GM12878 (cell line): Measurements from ENCODE around the gene HOXB3. TPM values are rescaled to one million over a fixed set of nuclear protein-coding genes. Genes with fewer than 3 reads are reported as not detected.

Experiments used
- BACH1 ChIP-seq: fragments of 450-650 bp; IDR thresholded peaks from 2 replicates; pipeline ENCODE4 v1.6.1; 2017; ENCODE audit warnings: mild to moderate bottlenecking, borderline replicate concordance
- CHD2 ChIP-seq: IDR thresholded peaks from 2 replicates; pipeline ENCODE4 v1.6.1; 2011; ENCODE audit warnings: low read depth, low read length, improper control_type of control experiment, borderline replicate concordance
- CREM ChIP-seq: IDR thresholded peaks from 2 replicates; pipeline ENCODE4 v1.6.1; 2014; ENCODE audit warnings: antibody characterized with exemption, low read depth
- HDGF ChIP-seq: fragments of 450-650 bp; IDR thresholded peaks from 2 replicates; pipeline ENCODE4 v1.6.1; 2016; ENCODE audit warnings: antibody characterized with exemption
- MTA3 ChIP-seq: IDR thresholded peaks from 2 replicates; pipeline ENCODE4 v1.6.1; 2012; ENCODE audit warnings: low read length, inconsistent platforms, borderline replicate concordance
- MXI1 ChIP-seq: fragments of 150-350 bp; IDR thresholded peaks from 2 replicates; pipeline ENCODE4 v1.6.1; 2011; ENCODE audit warnings: low read depth, mild to moderate bottlenecking, inconsistent platforms, low read length, improper control_type of control experiment
- NFYA ChIP-seq: IDR thresholded peaks from 2 replicates; pipeline ENCODE4 v1.6.1; 2011; ENCODE audit warnings: low read depth, mild to moderate bottlenecking, low read length, improper control_type of control experiment, borderline replicate concordance
- POLR2AphosphoS5 ChIP-seq: IDR thresholded peaks from 2 replicates; pipeline ENCODE4 v1.6.1; 2011; ENCODE audit warnings: mild to moderate bottlenecking, low read length, inconsistent platforms
- POU2F2 ChIP-seq: IDR thresholded peaks from 3 replicates; pipeline ENCODE4 v1.6.1; 2011; ENCODE audit warnings: low read depth, mild to moderate bottlenecking, low read length, borderline replicate concordance
- RB1 ChIP-seq: fragments of 450-650 bp; formaldehyde crosslinking; IDR thresholded peaks from 2 replicates; pipeline ENCODE4 v1.6.1; 2017; ENCODE audit warnings: mild to moderate bottlenecking, borderline replicate concordance
- RCOR1 ChIP-seq: conservative IDR thresholded peaks from 2 replicates; pipeline ENCODE4 v1.6.1; 2012; ENCODE audit warnings: low read depth, low read length, improper control_type of control experiment
- SREBF1 ChIP-seq: IDR thresholded peaks from 2 replicates; pipeline ENCODE4 v1.6.1; 2012; ENCODE audit warnings: mild to moderate bottlenecking, low read length
- TAF1 ChIP-seq: IDR thresholded peaks from 2 replicates; pipeline ENCODE4 v1.6.1; 2011; ENCODE audit warnings: mild to moderate bottlenecking, low read depth, low read length, borderline replicate concordance
- TCF3 ChIP-seq: IDR thresholded peaks from 2 replicates; pipeline ENCODE4 v1.6.1; 2012; ENCODE audit warnings: low read depth, mild to moderate bottlenecking, low read length, borderline replicate concordance; ENCODE audit not compliant: insufficient read depth
- WRNIP1 ChIP-seq: IDR thresholded peaks from 2 replicates; pipeline ENCODE4 v1.6.1; 2011; ENCODE audit warnings: low read depth, low read length, improper control_type of control experiment, borderline replicate concordance
- ZNF24 ChIP-seq: fragments of 450-650 bp; IDR thresholded peaks from 2 replicates; pipeline ENCODE4 v1.6.1; 2017; ENCODE audit warnings: antibody characterized with exemption, mild to moderate bottlenecking
- polyA plus RNA-seq, 11 experiments: library from polyadenylated mRNA; depleted of rRNA in 4 of 11; unstranded in 6 of 11; stranded (reverse) in 5 of 11; fragments of >200 nt; fragmentation: Nextera tagmentation in 4 of 11; fragmentation: Illumina TruSeq in 1 of 11; extraction: Ambion mirVana in 4 of 11; extraction: Trizol in 1 of 11; gene quantifications; 1 replicate in 1 of 11; 2 replicates in 10 of 11; pipeline versions ENCODE4 v1.2.1 to v1.2.3, GENCODE V29; 2011 to 2016; ENCODE audit warnings: inconsistent platforms in 2 of 11, missing spikeins in 2 of 11, low read depth in 1 of 11
- total RNA-seq, 4 experiments: library from RNA; depleted of rRNA in 3 of 4; stranded (reverse); fragments of >200 nt in 3 of 4; fragmentation: Illumina TruSeq in 1 of 4; extraction: Trizol in 1 of 4; gene quantifications; 2 replicates each; pipeline versions ENCODE4 v1.2.1 to v1.2.3, GENCODE V29; 2013 to 2021
- TF ChIP-seq, protein P1 (sequence below): fragments of 450-650 bp; IDR thresholded peaks from 2 replicates; pipeline ENCODE4 v1.6.1; 2018; ENCODE audit warnings: mild to moderate bottlenecking, low read depth, moderate library complexity; ENCODE audit not compliant: partially characterized antibody
- TF ChIP-seq, protein P2 (sequence below): fragments of 450-650 bp; conservative IDR thresholded peaks from 2 replicates; pipeline ENCODE4 v1.6.1; 2017; ENCODE audit warnings: mild to moderate bottlenecking, moderate library complexity
- TF ChIP-seq, protein P3 (sequence below): IDR thresholded peaks from 2 replicates; pipeline ENCODE4 v1.6.1; 2011; ENCODE audit warnings: low read depth, low read length, improper control_type of control experiment, borderline replicate concordance
- TF ChIP-seq, protein P4 (sequence below): fragments of 450-650 bp; IDR thresholded peaks from 2 replicates; pipeline ENCODE4 v1.6.1; 2017; ENCODE audit warnings: mild to moderate bottlenecking
- TF ChIP-seq, protein P5 (sequence below): fragments of 450-650 bp; IDR thresholded peaks from 2 replicates; pipeline ENCODE4 v1.6.1; 2016; ENCODE audit warnings: mild to moderate bottlenecking

Gene HOXB3
- total and polyA plus RNA-seq, 10 of the 15 experiments (the other 5 are each of a cell fraction or from before 2014, with no cell fraction given) = 0.19 to 7.7 (median 2.9) TPM

DNA sequence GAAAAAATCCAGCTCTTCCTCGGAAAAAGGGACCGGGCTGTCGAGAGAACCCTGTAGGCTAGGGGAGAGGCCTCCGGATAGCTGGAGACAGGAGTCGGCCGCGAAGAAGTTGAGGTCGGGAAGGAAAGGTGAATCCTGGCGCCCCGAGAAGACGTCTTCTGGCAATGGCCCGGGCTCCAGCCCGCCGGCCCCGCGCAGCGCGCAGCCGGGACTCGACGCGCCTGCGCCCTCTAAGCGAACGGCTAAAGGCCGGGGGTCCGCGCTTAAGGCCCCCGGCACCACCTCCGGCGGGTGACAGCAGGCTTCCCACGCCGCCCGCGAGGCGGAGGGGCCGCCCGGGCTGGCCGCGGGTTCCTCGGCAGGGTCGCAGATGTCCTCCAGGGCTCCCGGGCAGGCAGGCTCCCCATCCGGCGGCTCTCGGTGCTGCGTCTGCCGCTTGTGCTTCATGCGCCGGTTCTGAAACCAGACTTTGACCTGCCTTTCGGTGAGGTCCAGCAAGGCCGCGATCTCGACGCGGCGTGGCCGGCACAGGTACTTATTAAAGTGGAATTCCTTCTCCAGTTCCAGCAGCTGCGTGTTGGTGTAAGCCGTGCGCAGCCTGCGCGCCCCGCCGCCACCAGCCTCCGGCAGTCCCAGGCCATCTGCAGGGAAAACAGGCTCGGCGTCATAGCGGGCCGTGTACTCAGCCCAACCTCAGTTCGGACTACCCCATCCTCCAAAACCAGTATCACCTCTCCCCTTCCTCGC is 46.8 kb downstream of the HOXB3 start (continued):
- TF ChIP-seq TAF1 (no peak), MTA3 (no peak), HDGF (peak; percentile 23), BACH1 (peak; percentile 56; the same call in 1 of the 2 replicates), RB1 (0 out of 2 replicates have a peak, but pooled peaks have one; percentile 29), ZNF24 (no peak), NFYA (no peak), RCOR1 (no peak), CHD2 (no peak; the same call in 1 of the 2 replicates), CREM (no peak), POU2F2 (0 out of 3 replicates have a peak, but pooled peaks have one; percentile 32), TCF3 (no peak), MXI1 (peak; percentile 21; the same call in 1 of the 2 replicates), SREBF1 (no peak), POLR2AphosphoS5 (peak; percentile 76), WRNIP1 (no peak)
- TF ChIP-seq, protein P1, sequence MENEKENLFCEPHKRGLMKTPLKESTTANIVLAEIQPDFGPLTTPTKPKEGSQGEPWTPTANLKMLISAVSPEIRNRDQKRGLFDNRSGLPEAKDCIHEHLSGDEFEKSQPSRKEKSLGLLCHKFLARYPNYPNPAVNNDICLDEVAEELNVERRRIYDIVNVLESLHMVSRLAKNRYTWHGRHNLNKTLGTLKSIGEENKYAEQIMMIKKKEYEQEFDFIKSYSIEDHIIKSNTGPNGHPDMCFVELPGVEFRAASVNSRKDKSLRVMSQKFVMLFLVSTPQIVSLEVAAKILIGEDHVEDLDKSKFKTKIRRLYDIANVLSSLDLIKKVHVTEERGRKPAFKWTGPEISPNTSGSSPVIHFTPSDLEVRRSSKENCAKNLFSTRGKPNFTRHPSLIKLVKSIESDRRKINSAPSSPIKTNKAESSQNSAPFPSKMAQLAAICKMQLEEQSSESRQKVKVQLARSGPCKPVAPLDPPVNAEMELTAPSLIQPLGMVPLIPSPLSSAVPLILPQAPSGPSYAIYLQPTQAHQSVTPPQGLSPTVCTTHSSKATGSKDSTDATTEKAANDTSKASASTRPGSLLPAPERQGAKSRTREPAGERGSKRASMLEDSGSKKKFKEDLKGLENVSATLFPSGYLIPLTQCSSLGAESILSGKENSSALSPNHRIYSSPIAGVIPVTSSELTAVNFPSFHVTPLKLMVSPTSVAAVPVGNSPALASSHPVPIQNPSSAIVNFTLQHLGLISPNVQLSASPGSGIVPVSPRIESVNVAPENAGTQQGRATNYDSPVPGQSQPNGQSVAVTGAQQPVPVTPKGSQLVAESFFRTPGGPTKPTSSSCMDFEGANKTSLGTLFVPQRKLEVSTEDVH = no peak
- TF ChIP-seq, protein P2, sequence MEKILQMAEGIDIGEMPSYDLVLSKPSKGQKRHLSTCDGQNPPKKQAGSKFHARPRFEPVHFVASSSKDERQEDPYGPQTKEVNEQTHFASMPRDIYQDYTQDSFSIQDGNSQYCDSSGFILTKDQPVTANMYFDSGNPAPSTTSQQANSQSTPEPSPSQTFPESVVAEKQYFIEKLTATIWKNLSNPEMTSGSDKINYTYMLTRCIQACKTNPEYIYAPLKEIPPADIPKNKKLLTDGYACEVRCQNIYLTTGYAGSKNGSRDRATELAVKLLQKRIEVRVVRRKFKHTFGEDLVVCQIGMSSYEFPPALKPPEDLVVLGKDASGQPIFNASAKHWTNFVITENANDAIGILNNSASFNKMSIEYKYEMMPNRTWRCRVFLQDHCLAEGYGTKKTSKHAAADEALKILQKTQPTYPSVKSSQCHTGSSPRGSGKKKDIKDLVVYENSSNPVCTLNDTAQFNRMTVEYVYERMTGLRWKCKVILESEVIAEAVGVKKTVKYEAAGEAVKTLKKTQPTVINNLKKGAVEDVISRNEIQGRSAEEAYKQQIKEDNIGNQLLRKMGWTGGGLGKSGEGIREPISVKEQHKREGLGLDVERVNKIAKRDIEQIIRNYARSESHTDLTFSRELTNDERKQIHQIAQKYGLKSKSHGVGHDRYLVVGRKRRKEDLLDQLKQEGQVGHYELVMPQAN = peak; percentile 62; the same call in 1 of the 2 replicates
- TF ChIP-seq, protein P3, sequence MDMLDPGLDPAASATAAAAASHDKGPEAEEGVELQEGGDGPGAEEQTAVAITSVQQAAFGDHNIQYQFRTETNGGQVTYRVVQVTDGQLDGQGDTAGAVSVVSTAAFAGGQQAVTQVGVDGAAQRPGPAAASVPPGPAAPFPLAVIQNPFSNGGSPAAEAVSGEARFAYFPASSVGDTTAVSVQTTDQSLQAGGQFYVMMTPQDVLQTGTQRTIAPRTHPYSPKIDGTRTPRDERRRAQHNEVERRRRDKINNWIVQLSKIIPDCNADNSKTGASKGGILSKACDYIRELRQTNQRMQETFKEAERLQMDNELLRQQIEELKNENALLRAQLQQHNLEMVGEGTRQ = no peak
- TF ChIP-seq, protein P4, sequence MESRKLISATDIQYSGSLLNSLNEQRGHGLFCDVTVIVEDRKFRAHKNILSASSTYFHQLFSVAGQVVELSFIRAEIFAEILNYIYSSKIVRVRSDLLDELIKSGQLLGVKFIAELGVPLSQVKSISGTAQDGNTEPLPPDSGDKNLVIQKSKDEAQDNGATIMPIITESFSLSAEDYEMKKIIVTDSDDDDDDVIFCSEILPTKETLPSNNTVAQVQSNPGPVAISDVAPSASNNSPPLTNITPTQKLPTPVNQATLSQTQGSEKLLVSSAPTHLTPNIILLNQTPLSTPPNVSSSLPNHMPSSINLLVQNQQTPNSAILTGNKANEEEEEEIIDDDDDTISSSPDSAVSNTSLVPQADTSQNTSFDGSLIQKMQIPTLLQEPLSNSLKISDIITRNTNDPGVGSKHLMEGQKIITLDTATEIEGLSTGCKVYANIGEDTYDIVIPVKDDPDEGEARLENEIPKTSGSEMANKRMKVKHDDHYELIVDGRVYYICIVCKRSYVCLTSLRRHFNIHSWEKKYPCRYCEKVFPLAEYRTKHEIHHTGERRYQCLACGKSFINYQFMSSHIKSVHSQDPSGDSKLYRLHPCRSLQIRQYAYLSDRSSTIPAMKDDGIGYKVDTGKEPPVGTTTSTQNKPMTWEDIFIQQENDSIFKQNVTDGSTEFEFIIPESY = no peak
- TF ChIP-seq, protein P5, sequence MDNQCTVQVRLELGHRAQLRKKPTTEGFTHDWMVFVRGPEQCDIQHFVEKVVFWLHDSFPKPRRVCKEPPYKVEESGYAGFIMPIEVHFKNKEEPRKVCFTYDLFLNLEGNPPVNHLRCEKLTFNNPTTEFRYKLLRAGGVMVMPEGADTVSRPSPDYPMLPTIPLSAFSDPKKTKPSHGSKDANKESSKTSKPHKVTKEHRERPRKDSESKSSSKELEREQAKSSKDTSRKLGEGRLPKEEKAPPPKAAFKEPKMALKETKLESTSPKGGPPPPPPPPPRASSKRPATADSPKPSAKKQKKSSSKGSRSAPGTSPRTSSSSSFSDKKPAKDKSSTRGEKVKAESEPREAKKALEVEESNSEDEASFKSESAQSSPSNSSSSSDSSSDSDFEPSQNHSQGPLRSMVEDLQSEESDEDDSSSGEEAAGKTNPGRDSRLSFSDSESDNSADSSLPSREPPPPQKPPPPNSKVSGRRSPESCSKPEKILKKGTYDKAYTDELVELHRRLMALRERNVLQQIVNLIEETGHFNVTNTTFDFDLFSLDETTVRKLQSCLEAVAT = no peak
